ENCODE measurements around the gene FAM184B.
A peak's percentile ranks its signal among the peaks of the same experiment; 100 is the strongest.

Gene FAM184B

GRCh38 chr4:17781300-17782287, at the start of gene FAM184B:
FAM184B (minus strand) TSS chr4:17781621; CDS start chr4:17781299, 322 bp downstream.
- no peaks in the 10 kb centered on the region for H3K9me3 ChIP-seq (ENCODE audit: low read depth, low read length)
- no peak within 1 kb of the TSS for H3K27ac ChIP-seq
- H3K9ac ChIP-seq (ENCODE audit: insufficient read length) = peak within 1 kb of the TSS; percentile 54
- H3K4me3 ChIP-seq = peak within 1 kb of the TSS; percentile 79
- no peaks in the 10 kb centered on the region for H3K36me3 ChIP-seq (ENCODE audit: insufficient read depth, low read length)
- TF ChIP-seq POLR2AphosphoS5 (IDR thresholded peaks at IDR 0.05; ENCODE audit: borderline replicate concordance, low read depth, low read length) = no peak
- TF ChIP-seq FOXP2 (optimal IDR thresholded peaks at IDR 0.05; ENCODE audit: control extremely low read depth, extremely low read length, insufficient read depth) = no peak
- TF ChIP-seq EZH2 (IDR thresholded peaks at IDR 0.05) = no peak
- no peak for DNase-seq (ENCODE audit: low read depth, low spot score)

GRCh38 chr4:17823871-17824669, 42.6 kb upstream of the FAM184B start:
- no peak overlapping the region for H3K27ac ChIP-seq
- no peaks in the 10 kb centered on the region for H3K9me3 ChIP-seq (ENCODE audit: low read depth, low read length)
- TF ChIP-seq FOXP2 (optimal IDR thresholded peaks at IDR 0.05; ENCODE audit: control extremely low read depth, extremely low read length, insufficient read depth) = no peak
- no peak for TF ChIP-seq EZH2 (IDR thresholded peaks at IDR 0.05)
- no peak for TF ChIP-seq POLR2AphosphoS5 (IDR thresholded peaks at IDR 0.05; ENCODE audit: borderline replicate concordance, low read depth, low read length)
- no peak for DNase-seq (ENCODE audit: low read depth, low spot score)
- H3K4me3 ChIP-seq = no peak overlapping the region
- H3K36me3 ChIP-seq (ENCODE audit: insufficient read depth, low read length) = peaks cover 65% of the 10 kb centered on the region
- H3K9ac ChIP-seq (ENCODE audit: insufficient read length) = no peak overlapping the region

GRCh38 chr4:17817027-17817426, 35.6 kb upstream of the FAM184B start:
- no peak for DNase-seq (ENCODE audit: low read depth, low spot score)
- no peak for TF ChIP-seq POLR2AphosphoS5 (IDR thresholded peaks at IDR 0.05; ENCODE audit: borderline replicate concordance, low read depth, low read length)
- TF ChIP-seq EZH2 (IDR thresholded peaks at IDR 0.05) = no peak
- no peak for TF ChIP-seq FOXP2 (optimal IDR thresholded peaks at IDR 0.05; ENCODE audit: control extremely low read depth, extremely low read length, insufficient read depth)

GRCh38 chr4:17816142-17816541, 34.7 kb upstream of the FAM184B start:
- Histone ChIP-seq H3K4me3 (no peak overlapping the region), H3K9ac (ENCODE audit: insufficient read length) (no peak overlapping the region), H3K9me3 (ENCODE audit: low read depth, low read length) (no peaks in the 10 kb centered on the region), H3K36me3 (ENCODE audit: insufficient read depth, low read length) (peaks cover 42% of the 10 kb centered on the region), H3K27ac (no peak overlapping the region)
- no peak for DNase-seq (ENCODE audit: low read depth, low spot score)
- TF ChIP-seq FOXP2 (optimal IDR thresholded peaks at IDR 0.05; ENCODE audit: control extremely low read depth, extremely low read length, insufficient read depth) (no peak), EZH2 (IDR thresholded peaks at IDR 0.05) (no peak), POLR2AphosphoS5 (IDR thresholded peaks at IDR 0.05; ENCODE audit: borderline replicate concordance, low read depth, low read length) (no peak)

More at GRCh38 chr4:17817027-17817426, 35.6 kb upstream of the FAM184B start:
- Histone ChIP-seq H3K36me3 (ENCODE audit: insufficient read depth, low read length) (peaks cover 42% of the 10 kb centered on the region), H3K9ac (ENCODE audit: insufficient read length) (no peak overlapping the region), H3K27ac (no peak overlapping the region), H3K4me3 (no peak overlapping the region), H3K9me3 (ENCODE audit: low read depth, low read length) (no peaks in the 10 kb centered on the region)

GRCh38 chr4:17814140-17814539, 32.7 kb upstream of the FAM184B start:
- TF ChIP-seq FOXP2 (optimal IDR thresholded peaks at IDR 0.05; ENCODE audit: control extremely low read depth, extremely low read length, insufficient read depth) = no peak
- TF ChIP-seq EZH2 (IDR thresholded peaks at IDR 0.05) = no peak
- no peak for TF ChIP-seq POLR2AphosphoS5 (IDR thresholded peaks at IDR 0.05; ENCODE audit: borderline replicate concordance, low read depth, low read length)
- Histone ChIP-seq H3K9ac (ENCODE audit: insufficient read length) (no peak overlapping the region), H3K36me3 (ENCODE audit: insufficient read depth, low read length) (peaks cover 40% of the 10 kb centered on the region), H3K27ac (no peak overlapping the region), H3K9me3 (ENCODE audit: low read depth, low read length) (no peaks in the 10 kb centered on the region), H3K4me3 (no peak overlapping the region)
- no peak for DNase-seq (ENCODE audit: low read depth, low spot score)

- Histone ChIP-seq H3K36me3 (ENCODE audit: insufficient read depth, low read length) (peaks cover 33% of the 10 kb centered on the region), H3K9me3 (ENCODE audit: low read depth, low read length) (no peaks in the 10 kb centered on the region), H3K9ac (ENCODE audit: insufficient read length) (peak overlapping the region; percentile 91), H3K4me3 (peak overlapping the region; percentile 88), H3K27ac (no peak overlapping the region)
- TF ChIP-seq POLR2AphosphoS5 (IDR thresholded peaks at IDR 0.05; ENCODE audit: borderline replicate concordance, low read depth, low read length) (no peak), FOXP2 (optimal IDR thresholded peaks at IDR 0.05; ENCODE audit: control extremely low read depth, extremely low read length, insufficient read depth) (no peak), EZH2 (IDR thresholded peaks at IDR 0.05) (no peak)
- no peak for DNase-seq (ENCODE audit: low read depth, low spot score)
Measured at GRCh38 chr4:17812801-17813200, 31.4 kb upstream of the FAM184B start.

GRCh38 chr4:17812125-17812524, 30.7 kb upstream of the FAM184B start:
- H3K4me3 ChIP-seq = peak overlapping the region; percentile 88
- TF ChIP-seq FOXP2 (optimal IDR thresholded peaks at IDR 0.05; ENCODE audit: control extremely low read depth, extremely low read length, insufficient read depth) (no peak), POLR2AphosphoS5 (IDR thresholded peaks at IDR 0.05; ENCODE audit: borderline replicate concordance, low read depth, low read length) (no peak), EZH2 (IDR thresholded peaks at IDR 0.05) (no peak)
- no peak overlapping the region for H3K27ac ChIP-seq
- no peaks in the 10 kb centered on the region for H3K9me3 ChIP-seq (ENCODE audit: low read depth, low read length)
- no peak for DNase-seq (ENCODE audit: low read depth, low spot score)
- peak overlapping the region; percentile 91 for H3K9ac ChIP-seq (ENCODE audit: insufficient read length)
- H3K36me3 ChIP-seq (ENCODE audit: insufficient read depth, low read length) = peaks cover 29% of the 10 kb centered on the region

Measured in SK-N-MC (cell line).